ENCODE measurements around the gene BEX4.
"Not testable (repeated sequence)": the region's sequence is repeated elsewhere in the genome, so short reads cannot be mapped to it uniquely, and the experiment has no call there.

Gene BEX4, protein sequence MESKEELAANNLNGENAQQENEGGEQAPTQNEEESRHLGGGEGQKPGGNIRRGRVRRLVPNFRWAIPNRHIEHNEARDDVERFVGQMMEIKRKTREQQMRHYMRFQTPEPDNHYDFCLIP

DNA sequence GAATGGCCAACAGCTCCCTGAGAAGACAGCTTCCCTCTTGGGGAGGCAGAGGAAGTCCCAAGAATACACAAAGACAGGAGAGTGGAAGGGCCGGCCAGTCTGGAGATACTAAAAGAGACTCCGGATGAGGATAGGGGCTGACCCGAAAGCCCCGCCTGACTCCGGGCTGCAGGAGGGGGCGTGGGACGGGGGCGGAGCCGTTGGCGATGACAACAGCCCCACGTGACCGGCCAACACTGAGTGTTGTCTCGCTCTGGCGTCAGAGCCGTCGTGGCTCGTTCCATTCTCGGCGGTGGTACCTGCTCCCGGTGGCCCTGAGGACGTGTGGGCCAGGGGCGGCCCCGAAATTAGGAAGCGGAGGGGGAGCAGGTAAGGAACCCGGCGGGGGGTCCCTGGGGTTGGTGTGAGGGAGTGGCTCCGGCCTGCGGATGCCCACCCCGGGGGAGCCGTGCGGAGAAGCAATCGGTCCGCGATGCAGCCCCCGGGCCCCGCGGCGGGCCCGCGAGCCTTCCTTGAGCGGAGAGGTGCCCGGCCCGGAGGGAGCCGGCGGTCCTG lies at the start of gene BEX4:
Gene BEX4 (plus strand): TSS at position 239 of the 555 bp plus-strand sequence. CDS start 1,046 bp downstream, outside the sequence.
- peak; percentile 3 for DNase-seq

DNA sequence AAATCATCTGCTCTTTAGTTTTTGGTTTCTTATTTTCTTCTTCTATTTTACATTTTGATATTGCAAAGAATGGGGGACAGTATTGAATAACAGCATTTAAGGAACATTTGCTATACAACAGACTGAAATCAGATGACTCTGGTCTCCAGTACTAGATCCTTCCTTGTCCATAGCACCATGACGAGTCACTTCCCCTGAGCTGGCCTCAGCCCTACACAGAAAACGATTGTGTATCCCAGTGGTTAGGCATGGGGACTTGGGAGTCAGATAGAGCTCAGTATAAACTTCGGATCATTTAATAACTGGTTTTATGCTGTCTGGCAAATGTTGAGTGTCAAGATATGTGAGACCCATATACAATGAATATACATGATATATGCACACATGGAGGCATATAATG lies 44.7 kb upstream of the BEX4 start:
- DNase-seq: no peak

DNA sequence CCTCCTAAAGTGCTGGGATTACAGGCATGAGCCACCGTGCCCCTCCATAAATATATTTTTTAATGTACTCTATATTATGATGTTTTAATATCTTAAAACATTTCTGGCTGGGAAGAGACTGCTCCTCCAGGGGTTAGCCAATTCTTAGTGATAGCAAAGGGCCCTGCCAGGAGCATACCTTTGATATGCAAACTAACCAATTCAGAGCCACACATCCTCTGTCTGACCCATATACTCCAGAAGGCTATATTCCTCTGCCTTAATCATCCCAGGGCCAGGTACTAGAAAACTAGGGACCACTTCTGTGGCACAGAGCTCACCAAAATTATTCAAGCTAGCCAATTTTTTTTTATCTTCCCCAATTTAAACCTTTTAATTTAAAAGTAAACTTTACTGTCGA lies 43.6 kb upstream of the BEX4 start:
- DNase-seq: no peak

DNA sequence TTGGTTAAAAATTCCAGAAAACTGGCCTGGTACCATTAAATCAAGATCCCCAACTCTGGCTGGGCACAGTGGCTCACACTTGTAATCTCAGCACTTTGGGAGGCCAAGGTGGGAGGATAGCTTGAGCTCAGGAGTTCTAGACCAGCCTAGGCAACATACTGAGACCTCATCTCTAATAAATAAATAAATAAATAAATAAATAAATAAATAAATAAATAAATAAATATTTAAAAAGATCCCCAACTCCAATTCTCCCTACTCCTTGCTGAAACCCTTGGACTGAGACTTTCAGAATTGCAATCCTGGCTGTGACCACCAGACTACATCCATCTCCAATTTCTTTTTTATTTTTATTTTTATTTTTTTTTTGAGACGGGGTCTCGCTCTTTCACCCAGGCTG lies 39.7 kb upstream of the BEX4 start:
- DNase-seq: not testable (repeated sequence)

DNA sequence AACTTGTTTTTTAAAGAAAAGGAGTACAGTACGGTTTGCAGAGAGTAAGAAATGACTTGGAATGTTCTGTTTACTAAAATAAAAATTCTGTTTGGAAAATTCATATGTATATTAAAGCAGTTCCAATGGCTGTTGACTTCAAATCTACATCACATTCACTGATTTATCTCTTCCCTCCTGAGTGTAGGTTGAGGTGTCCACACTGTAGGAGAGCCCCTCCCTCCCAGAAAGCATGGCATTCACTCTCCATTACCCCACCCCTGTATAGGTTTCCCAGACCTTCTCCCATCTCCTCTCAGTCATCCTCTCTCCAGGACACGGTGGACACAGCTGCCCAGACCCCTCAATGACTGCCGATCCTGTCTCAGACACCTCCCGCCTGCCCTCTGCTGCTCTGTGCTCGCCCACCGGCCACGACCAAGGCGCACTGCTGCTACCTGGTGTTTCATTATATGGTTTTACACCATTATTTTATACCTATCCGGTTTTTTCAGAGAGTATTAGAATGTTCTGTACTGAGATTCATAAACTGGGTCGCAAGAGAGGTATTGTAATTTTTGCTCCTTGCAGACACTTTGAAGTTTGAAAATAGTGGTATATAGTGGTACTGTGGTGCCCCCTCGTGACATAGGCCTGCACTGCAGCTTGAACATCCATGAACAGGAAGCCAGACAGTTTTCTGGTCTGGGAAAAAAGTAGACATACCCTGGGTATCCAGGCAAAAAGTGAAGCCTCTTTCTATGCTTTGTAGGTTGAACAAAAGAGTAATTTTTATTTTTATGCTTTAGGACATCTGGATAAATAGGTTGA lies 38.8 kb upstream of the BEX4 start:
- peak; percentile 3 for DNase-seq

DNA sequence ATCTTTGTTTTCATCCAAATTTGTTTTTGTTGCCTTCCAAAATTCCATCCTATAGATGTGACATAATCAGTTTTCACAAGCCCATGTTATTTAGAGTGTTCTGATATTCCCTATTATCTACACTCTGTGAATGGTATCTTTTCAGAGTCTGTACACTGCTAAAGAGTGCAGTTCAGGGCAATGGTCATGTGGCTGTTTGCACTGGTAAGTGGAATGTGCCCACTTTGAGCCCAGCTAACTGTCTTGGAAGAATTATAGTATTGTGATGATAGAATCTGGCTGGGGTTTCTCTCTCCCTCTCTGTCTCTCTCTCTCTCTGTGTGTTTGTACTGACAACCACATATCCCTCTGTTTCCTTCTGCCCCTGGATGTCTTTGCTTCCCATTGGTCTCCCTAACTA lies 37.4 kb upstream of the BEX4 start:
- no peak for DNase-seq

DNA sequence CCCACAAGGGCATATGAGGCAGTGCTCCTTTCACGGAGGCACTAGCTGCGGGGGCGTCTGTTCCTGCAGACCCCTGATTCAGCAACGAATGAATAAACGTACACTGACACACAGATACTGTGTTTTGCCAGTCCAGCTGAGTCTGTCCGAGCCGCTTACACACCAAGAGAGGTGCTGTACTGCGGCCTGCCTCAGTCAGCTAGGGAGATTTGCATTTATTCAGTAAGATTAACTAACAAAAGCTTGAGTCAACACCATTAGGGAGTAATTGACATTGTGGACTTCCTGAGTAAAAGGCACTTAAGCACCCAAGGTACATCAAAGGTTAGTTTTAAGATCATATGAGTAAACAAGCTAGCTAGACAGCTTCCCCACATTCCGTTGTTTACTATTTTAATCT lies 31.0 kb upstream of the BEX4 start:
- DNase-seq: no peak

DNA sequence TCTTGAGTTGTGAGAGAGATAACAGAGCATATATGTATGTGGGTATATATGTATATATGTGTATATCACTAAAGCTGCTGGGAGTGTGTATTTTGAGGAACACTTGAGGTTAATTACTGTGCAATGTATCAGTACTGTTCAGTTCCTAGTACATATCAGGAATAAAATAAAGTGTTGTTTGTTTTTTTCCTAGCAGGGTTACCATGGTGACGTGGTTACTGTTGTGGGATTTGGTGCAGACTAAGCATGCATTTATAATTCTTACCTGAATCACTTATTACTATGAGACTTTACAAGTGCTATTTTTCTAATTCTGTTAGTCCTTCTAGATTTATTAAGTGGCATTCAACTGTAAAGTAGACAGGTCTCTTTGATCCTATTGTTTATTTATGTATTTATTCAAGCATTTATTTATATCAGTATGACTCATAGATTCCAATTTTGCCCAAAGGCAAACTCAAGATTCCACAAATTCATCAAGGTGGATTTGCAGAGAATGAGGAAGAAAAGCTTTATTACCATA lies 26.9 kb upstream of the BEX4 start:
- DNase-seq: no peak

DNA sequence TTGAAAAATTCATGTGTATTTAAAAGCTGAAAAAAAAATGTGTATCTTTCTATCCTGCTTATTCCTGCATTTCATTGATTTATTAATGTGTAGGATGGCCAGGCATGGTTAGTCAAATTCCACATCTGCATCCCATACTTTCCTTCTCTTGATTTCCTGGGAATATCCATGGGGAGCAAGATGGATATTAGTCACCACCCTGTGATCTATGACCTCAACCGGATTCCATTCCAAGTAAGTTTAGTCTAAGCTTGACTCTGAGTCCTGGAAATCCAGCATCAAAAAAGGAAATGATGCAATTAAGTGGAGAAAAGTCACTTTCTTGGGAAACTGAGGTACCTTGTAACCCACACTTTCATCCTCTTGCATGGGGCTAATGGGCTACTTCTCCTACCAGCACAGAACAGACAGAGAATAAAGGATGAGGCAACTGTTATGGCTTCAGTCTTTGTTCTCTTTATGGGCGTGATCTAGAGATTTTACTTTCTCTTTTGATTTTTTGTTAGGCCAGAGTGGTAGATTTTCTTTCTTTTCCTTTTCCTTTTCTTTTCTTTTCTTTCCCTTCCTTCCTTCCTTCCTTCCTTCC lies 17.1 kb upstream of the BEX4 start:
- no peak for DNase-seq

DNA sequence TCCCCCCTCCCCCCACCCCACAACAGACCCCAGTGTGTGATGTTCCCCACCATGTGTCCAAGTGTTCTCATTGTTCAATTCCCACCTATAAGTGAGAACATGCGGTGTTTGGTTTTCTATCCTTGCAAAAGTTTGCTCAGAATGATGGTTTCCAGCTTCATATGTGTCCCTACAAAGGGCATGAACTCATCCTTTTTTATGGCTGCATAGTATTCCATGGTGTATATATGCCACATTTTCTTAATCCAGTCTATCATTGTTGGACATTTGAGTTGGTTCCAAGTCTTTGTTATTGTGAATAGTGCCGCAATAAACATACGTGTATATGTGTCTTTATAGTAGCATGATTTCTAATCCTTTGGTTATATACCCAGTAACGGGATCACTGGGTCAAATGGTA lies 16.2 kb upstream of the BEX4 start:
- not testable (repeated sequence) for DNase-seq

DNA sequence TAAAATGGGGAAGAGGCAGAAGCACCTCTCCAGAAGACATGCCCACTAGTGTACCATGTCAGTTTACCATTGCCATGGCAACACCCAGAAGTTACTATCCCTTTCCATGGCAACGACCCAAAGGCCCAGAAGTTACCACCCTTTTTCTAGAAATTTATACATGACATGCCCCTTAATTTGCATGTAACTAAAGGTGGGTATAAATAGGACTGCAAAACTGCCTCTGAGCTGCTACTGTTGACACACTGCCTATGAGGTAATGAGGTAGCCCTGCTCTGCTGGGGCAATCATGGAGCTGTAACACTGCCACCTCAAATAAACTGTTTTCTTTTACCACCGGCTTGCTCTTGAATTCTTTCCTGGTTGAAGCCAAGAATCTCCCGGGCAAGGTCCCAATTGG lies 13.9 kb upstream of the BEX4 start:
- DNase-seq: no peak

DNA sequence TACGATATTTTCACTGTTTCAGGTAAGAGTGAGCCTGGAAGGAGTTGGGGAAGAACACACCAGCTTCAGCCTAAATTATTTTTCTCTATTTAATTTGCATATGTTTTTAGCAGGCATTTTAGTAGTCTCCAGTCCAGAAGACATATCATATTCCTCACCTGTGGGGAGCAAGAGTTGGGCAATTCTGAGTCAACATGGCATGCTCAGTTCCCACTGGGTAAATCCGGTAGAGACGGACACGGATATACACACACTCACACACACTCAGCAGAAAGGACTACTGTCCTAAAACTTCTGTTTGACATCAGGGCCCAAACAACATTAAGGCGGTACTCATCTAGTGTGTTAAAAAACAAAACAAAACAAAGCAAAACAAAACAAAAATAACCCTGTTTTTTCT lies 4.9 kb upstream of the BEX4 start:
- DNase-seq: no peak

DNA sequence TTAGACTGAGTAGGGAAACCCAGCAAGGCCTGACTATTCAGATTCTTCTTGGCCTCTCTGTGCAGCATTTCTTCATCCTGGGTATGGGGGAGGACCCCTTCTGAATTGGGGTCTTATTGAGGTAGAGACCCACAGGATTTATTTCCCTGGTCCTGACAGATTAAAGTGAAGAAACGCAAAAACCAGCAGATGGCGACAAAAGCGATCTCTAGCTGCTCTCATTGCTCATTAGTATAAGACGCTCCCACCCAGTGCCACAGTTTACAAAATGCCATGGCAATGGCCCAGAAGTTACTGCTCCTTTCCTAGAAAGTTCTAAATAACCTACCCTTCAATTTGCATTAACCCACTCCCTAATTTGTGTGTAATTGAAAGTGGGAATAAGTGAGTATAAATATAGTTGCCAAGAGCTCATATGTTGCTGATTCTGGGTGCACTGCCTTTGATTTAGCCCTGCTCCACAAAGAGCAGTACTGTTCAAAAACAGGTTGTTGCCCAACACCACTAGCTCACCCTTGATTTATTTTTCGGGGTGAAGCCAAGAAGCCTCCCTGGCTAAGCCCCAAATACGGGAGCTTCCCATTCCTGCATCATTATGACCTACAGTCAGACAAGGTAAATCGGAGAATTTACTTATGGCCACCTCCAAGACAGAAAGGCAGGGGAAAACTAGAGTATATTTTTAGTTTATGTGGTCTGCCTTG lies 3.7 kb upstream of the BEX4 start:
- no peak for DNase-seq

DNA sequence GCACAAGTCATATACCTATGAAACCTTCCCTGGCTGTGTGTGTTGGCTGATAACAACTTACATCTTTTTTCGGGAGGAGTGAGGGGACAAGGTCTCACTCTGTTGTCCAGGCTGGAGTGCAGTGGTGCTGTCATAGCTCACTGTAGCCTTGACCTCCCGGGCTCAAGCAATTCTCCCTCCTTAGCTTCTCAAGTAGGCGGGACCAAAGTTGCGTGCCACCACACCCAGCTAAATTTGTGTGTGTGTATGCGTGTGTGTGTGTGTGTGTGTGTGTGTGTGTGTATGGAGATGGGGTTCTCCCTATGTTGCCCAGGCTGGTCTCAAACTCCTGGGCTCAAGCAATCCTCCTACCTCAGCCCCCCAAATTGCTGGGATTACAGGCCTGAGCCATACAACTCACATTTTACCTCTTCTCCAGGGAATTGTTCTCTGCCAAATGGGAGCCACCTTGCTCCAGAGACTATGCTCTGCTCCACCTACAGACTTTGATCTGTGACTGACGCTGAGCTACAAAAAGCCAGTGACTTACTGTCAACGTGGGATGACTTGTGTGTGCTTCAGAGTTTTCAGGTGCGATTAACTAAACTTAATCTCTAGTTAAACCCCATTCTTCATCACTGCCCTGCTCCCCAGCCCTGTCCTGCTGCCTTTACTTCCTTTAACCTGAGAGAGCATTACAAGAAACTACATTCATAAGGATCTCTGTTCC lies 2.0 kb upstream of the BEX4 start:
- DNase-seq: no peak

DNA sequence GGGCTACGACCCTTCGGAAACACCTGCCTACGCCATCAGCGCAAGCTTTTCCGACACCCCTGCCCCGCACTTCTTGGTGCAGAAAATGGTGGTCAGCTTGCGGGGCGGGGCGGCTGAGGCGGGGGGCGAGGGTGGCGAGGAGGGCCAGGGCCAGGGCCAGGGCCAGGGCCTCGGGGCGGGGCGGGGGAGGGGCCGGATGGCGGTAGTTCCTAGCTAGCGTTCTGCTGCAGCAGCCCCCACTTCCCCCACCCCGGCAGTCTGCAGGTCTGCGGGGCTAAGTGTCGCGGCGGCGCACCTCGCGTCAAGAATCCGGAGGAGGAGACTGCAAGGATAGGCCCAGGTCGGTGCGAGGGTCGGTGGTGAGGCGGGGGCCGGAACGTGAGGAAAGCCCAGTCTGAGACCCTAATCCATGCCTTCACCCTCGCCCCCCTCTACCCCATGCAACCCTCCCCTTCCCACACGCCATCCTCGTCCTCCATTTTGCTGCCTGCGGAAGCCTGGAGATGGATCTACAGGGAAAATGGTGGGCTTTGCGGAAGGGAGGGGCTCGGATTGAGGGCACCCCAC lies 600 bp downstream of the BEX4 start:
- no peak for DNase-seq

DNA sequence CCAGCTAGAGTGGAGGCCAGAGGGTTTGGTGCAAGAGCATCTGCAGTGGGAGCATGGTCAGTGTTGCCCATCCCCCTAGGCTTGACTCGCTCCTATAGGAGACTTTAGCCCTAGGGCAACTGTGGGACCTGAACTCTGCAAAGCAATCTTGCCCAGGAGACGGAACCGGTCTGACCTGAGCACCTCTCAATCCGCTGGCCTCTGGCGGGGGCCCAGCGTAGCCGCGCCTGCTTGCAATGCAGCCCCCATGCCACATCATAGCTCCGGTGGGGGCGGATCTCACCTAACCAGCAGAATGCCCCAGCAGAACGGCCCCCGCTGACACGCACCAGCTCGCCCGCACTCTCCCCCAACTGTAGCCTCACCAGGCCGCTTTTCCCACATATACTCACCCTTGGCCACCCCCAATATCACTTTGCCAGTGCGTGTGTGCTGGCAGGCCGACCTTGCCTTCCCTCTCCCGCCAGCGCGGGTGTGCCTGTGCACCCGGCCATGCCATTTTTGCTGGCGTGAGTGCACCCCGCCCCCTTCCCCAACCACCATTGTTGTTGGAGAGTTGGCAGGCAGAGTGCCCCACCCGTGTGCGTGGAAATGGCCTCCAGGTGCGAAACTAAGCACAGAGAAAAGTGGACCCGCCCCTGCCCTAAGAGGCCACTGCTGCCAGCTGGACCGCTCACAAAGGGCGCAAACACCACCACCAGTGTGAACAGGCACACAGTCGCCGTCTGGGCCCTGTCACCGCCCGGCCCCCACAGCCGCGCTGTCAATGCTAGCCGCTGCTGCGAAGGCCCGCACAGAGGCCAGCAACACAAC lies 5.8 kb downstream of the BEX4 start:
- no peak for DNase-seq

DNA sequence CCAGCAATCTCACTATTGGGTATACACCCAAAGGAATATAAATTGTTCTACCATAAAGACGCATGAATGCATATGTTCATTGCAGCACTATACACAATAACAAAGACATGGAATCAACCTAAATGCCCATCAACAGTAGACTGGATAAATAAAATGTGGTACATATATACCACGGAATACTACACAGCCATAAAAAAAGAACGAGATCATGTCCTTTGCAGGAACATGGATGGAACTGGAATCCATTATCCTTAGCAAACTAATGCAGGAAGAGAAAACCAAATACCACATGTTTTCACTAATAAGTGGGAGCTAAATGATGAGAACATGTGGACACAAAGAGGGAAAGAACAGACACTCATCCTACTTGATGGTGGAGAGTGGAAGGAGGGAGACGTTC lies 11.0 kb downstream of the BEX4 start:
- not testable (repeated sequence) for DNase-seq

DNA sequence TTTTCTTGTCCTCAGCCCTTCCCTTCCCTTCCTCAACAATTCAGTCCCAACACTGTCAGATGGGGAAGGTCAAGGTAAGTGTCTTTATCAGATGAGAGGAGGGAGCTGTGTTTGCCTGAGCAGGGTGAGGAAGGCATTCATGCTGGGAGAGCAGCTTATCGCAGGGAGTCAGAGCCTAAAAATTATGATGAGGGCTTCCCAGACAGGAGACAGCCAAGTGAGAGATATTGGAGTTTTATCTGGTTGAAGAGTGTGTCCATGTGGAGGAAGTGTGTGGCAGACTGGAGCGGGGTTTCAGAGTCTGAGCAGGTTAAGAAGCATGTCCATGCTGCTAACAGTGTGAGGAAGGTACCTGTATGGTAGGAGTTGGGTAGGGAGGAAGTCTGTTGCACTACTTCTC lies 18.4 kb downstream of the BEX4 start:
- no peak for DNase-seq

DNA sequence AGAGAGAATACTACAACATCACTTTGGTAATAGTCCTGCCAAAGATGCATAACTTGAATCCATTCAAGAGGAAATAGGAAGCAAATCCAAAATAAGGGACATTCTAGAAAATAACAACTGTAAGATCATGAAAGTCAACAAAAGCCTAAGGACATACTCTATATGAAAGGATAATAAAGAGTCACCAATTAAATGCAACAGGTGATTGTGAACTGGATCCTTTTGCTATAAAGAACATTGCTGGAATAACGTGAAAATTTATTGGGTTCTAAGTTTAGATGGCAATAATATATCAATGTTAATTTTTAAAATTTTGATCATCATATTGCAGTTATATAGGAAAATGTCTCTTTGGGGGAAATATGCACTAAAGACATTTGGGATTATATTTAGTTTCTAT lies 20.0 kb downstream of the BEX4 start:
- no peak for DNase-seq

DNA sequence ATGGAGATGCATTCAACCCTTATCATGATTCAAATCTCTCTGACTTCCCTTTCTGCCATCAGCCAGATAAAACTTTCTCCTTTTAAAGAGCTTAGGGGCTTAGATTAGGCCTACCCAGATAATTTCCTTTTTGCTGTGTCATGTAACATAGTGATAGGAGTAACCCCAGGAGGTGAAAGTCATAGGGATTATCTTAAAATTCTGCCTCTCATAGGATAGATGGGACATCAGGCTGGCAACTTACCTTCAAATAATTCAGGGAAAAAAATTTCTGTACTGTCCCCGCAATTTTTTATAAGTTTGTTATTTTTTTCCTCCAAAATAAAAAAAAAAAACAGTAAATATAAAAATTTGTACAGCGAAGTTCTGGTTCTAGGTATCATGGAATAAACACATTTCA lies 20.7 kb downstream of the BEX4 start:
- not testable (repeated sequence) for DNase-seq

DNA sequence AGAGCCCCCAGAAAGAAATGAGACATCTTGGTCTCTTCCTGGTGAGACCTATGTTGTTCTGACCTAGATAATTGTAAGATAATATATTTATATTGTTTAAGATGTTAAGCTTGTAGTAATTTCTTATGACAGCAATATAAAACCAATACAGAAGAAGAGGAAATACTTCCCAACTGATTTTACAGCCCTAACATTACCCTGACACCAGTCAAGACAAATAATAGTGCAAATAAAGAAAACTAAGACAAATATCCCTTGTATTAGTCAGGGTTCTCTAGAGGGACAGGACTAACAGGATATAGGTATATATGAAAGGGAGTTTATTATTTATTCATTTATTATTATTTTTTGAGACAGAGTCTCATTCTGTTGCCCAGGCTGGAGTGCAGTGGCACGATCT lies 21.4 kb downstream of the BEX4 start:
- DNase-seq: no peak
